ENCODE measurements around the gene ZNF687.
A peak's percentile ranks its signal among the peaks of the same experiment; 100 is the strongest.

- TF ChIP-seq CTCF (IDR thresholded peaks at IDR 0.05) (no peak), POLR2A (IDR thresholded peaks at IDR 0.05) (peak; percentile 24 to 51)
Observed at GRCh38 chr1:151327223-151327902, 45.3 kb downstream of the ZNF687 start, which contains the start of gene PI4KB.

All from Peyer's patch (tissue), 4 donors.